ENCODE measurements around the gene SVBP. TPM values are rescaled to one million over a fixed set of nuclear protein-coding genes. Genes with fewer than 3 reads are reported as not detected.

The SVBP gene
- total and polyA plus RNA-seq, 5 experiments from 2014 or later = 20.5 to 54.6 (median 36.2) TPM

DNA sequence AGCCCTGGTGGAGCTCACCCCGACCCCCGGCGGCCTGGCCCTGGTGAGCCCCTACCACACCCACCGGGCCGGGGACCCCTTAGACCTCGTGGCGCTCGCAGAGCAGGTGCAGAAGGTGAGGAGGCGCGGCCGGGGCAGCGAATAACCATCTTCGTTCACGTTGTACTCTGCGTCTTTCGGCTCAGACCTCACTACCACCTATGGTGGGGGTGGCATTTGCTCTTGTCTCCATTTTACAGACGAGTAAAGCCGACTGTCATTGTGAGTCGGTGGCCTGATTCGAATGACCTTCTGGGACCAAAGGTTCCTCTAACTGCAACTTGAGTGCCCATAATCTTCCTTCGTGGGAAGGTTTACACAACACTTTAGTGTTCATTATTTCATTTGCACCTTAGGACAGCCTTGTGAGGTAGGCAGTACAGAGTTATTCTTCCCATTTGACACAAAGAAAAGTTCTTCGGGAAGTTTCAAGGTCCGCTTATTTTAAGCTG, 49.6 kb downstream of the SVBP start:
- ATAC-seq (peak in 1 of 2 donors; percentile 35), DNase-seq (no peak)

DNA sequence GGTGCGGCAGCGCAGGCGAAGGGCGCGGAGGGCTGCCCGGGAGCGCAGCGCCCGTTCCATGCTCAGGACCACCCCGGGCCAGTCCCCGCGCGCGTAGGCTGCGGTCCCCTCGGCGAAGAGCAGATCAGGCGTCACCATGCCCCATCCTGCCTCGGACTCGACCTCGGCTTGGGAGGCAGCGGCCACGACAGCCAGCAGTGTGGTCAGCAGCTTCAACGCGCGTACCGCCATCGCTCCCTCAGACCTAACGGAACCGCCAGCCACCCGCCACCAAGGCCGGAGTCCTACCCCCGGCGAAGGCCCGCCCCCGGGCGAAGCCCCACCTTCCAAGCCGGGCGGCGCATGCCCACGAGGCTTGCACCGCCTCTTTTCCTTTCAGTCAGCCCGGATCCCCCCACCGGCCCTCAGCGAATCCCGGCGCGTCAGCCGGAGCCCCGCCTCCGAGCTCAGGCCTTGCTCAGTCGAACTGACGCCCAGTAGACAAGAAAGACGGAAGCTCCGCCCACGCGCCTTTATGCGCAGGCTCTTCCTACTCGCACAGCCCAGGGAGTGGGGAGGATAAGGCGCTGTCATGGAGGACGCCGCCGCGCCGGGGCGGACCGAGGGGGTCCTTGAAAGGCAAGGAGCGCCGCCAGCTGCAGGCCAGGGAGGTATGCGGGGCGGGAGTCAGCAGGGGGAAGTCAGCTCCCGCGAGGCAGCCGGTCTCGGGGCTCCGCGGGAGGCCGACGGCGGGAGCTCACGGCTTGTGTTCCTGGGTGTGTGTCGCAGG, 50.3 kb downstream of the SVBP start, which contains the start of the genes C1orf50 and P3H1:
C1orf50 (plus strand) TSS at position 509 of the 769 bp plus-strand sequence; CDS start at position 572, 63 bp downstream.
P3H1 (minus strand) TSS at position 288 of the 769 bp plus-strand sequence; CDS start at position 231, 57 bp downstream.
- peaks cover 0 to 21% (median 4%) of the 10 kb centered on the region in 3 donors for H3K36me3 Mint-ChIP-seq
- H3K4me3 Mint-ChIP-seq = no peak within 1 kb of the TSS
- DNase-seq (peak; percentile 96 to 100 (median 99)), ATAC-seq (peak; percentile 88 to 91)
- no peaks in the 10 kb centered on the region for H3K9me3 Mint-ChIP-seq
- peaks cover 7 to 40% (median 32%) of the 10 kb centered on the region in 4 donors for H3K4me1 Mint-ChIP-seq
- peak within 1 kb of the TSS; percentile 84 to 98 (median 95) for H3K27ac Mint-ChIP-seq
- H3K27me3 Mint-ChIP-seq = no peaks in the 10 kb centered on the region
- POLR2A ChIA-PET = interaction anchor here (0.6 to 3.6 kb wide), 30 partner anchors 8 to 1787 kb away, joined by 3 to 49 read pairs (median 4); partner anchors contain the start of genes CCDC30, CFAP57, CTPS1 and EBNA1BP2

More for the DNA sequence above, 49.6 kb downstream of the SVBP start:
- H3K4me3 Mint-ChIP-seq = no peak overlapping the region
- POLR2A ChIA-PET = interaction anchor here (0.6 to 3.6 kb wide), 19 partner anchors 9 to 1005 kb away, joined by 3 to 49 read pairs (median 6); partner anchors contain the start of genes CCDC30, ERMAP, PPCS and PPIH
- peaks cover 10 to 41% (median 35%) of the 10 kb centered on the region in 4 donors for H3K4me1 Mint-ChIP-seq
- no peaks in the 10 kb centered on the region for H3K27me3 Mint-ChIP-seq
- H3K27ac Mint-ChIP-seq = peak overlapping the region; percentile 84 to 98 (median 94)
- H3K36me3 Mint-ChIP-seq = peaks cover 0 to 22% (median 4%) of the 10 kb centered on the region in 3 donors
- H3K9me3 Mint-ChIP-seq = no peaks in the 10 kb centered on the region

DNA sequence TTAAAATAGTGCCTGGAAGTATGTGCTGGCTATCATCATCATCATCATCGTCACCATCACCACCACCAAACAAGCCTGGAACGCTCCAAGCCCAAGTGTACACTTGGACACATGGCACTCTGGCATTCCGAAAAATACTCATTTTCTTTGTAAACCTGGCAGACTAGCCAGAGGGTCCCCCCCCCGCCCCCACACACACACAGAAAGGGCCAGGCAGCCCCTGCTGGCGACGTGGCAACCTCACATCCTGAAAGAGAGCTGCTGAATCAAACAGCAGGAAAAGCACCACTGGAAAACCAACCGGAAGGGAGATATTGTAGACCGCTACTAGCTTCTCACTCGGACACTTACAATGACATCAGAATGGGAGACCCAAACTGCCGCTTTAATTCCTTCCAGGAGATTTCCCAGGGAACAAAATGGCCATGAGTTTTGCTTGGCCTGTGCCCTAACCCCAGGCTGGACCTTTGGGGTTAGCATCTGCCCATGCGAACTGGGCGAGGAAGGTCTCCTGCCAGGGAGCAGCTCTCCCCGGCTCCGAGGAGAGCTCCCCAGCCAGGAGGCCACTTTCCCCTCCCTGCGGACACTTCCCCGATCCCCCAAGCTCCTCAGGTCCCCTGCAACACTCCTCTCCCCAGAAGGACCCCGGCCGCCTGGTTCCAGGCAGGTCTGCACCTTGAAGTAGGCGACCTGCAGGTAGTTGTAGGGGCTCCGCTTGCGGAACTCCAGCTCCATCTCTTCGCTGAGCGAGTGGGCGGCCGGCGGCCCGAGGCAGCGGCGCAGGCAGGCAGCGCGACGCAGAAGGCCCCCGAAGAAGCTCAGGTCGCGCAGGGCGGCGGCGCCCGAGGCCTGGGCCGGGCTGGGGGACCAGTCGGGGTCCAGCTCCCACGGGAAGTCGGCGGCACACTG, 51.1 kb downstream of the SVBP start:
- DNase-seq = peak in 7 of 10 donors; percentile 9 to 68 (median 32)
- no peak overlapping the region for H3K4me3 Mint-ChIP-seq

DNA sequence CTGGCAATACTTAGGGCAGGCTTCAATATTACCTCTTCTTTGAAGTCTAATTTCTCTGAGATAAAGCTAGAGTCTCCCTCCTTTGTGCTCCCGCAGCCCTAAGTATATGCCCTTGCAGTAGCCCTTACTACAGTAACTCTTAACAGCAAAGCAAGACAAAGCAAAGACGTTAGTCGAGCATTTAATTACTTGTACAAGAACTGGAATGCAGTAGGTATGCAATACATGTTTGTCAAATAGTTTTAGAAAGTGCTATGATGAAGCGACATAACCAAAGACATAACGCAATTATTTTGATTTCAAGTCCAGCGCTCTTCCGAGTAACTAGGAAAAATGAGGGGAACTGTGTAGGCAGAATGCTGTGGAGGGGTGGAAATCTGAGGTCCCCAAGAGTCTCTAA, 51.9 kb downstream of the SVBP start:
- DNase-seq (no peak), ATAC-seq (no peak)
- POLR2A ChIA-PET = interaction anchor here (1.7 to 3.6 kb wide), 4 partner anchors 52 to 406 kb away, joined by 7 to 49 read pairs (median 30); partner anchors contain the start of genes CFAP57, EBNA1BP2, ERMAP and SVBP
- no peaks in the 10 kb centered on the region for H3K27me3 Mint-ChIP-seq
- H3K9me3 Mint-ChIP-seq = no peaks in the 10 kb centered on the region
- H3K4me1 Mint-ChIP-seq = peaks cover 5 to 34% (median 22%) of the 10 kb centered on the region in 4 donors
- no peak overlapping the region for H3K27ac Mint-ChIP-seq
- H3K4me3 Mint-ChIP-seq = no peak overlapping the region
- peaks cover 0 to 31% (median 0%) of the 10 kb centered on the region in 3 donors for H3K36me3 Mint-ChIP-seq

More for the DNA sequence above, 51.1 kb downstream of the SVBP start:
- H3K4me1 Mint-ChIP-seq = peaks cover 7 to 40% (median 29%) of the 10 kb centered on the region in 4 donors
- POLR2A ChIA-PET = interaction anchor here (0.5 to 3.6 kb wide), 29 partner anchors 8 to 1786 kb away, joined by 3 to 49 read pairs (median 4); partner anchors contain the start of genes CCDC30, CFAP57, CTPS1 and EBNA1BP2
- peak overlapping the region in 6 of 10 donors; percentile 57 to 98 (median 89) for H3K27ac Mint-ChIP-seq
- no peaks in the 10 kb centered on the region for H3K27me3 Mint-ChIP-seq
- H3K36me3 Mint-ChIP-seq = peaks cover 0 to 27% (median 4%) of the 10 kb centered on the region in 3 donors
- H3K9me3 Mint-ChIP-seq = no peaks in the 10 kb centered on the region
- peak; percentile 8 to 21 for ATAC-seq

DNA sequence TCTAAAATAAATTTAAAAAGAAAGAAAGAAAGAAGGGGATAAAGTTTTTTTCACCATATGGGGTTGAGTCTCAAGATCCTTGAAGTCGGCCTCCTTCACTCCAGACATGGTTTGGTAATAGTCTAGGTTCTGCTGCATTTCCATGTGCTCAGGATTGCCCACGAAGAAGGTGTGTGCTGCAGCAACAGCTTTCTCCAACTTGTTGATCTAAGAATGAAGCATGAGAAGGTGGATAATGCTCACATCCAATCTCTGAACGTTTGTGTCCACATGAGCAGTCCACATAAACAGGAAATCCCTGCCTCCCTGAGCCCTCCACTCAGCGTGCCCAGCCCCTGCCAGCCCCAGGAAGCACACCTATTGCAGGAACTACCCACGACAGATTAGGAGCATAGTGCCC, 54.9 kb downstream of the SVBP start:
- POLR2A ChIA-PET = no interaction called here

DNA sequence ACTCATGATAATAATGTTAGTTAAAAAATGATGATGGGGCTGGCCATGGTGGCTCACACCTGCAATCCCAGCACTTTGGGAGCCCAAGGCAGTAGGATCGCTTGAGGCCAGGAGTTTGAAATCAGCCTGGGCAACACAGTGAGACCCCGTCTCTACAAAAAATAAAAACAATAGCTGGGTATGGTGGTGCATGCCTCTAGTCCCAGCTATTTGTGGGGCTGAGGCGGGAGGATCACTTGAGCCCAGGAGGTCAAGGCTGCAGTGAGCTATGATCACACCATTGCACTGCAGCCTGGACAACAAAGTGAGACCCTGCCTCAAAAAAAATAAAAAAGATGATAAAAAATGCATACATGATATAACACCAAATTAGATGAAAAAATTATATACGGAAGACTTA, 55.6 kb downstream of the SVBP start:
- peaks cover 4 to 51% (median 9%) of the 10 kb centered on the region in 3 donors for H3K36me3 Mint-ChIP-seq
- H3K4me1 Mint-ChIP-seq = peaks cover 0 to 15% (median 7%) of the 10 kb centered on the region in 4 donors
- no peak overlapping the region for H3K27ac Mint-ChIP-seq
- ATAC-seq = no peak
- no peaks in the 10 kb centered on the region for H3K27me3 Mint-ChIP-seq
- no peaks in the 10 kb centered on the region for H3K9me3 Mint-ChIP-seq
- no peak for DNase-seq
- POLR2A ChIA-PET = no interaction called here
- no peak overlapping the region for H3K4me3 Mint-ChIP-seq

More for the DNA sequence above, 54.9 kb downstream of the SVBP start:
- no peak overlapping the region for H3K4me3 Mint-ChIP-seq
- no peak for DNase-seq
- no peak for ATAC-seq
- peak overlapping the region in 1 of 10 donors; percentile 50 for H3K27ac Mint-ChIP-seq
- peaks cover 0 to 45% (median 6%) of the 10 kb centered on the region in 3 donors for H3K36me3 Mint-ChIP-seq
- H3K4me1 Mint-ChIP-seq = peaks cover 0 to 12% (median 6%) of the 10 kb centered on the region in 4 donors
- no peaks in the 10 kb centered on the region for H3K27me3 Mint-ChIP-seq
- no peaks in the 10 kb centered on the region for H3K9me3 Mint-ChIP-seq

DNA sequence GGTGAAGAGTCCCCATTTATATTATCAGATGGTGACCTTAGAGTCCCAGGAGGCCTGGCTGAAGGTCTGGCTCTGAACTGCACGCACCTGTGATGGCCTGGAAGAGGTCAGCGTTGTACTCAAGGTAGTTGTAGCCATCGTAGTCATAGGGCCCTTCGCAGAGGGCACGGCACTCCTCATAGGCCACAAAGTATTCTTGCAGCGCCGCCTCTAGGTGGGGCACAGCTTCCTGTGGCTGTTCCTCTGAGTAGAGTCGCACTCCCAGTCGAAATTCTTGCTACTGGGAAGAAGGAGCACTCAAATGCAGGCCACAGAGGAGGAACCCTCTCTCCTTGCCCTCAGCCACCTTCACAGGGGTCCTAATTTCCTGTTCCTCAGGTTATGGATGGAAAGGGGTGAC, 58.1 kb downstream of the SVBP start:
- no peak for ATAC-seq
- Mint-ChIP-seq H3K36me3 (peaks cover 4 to 74% (median 17%) of the 10 kb centered on the region in 3 donors), H3K4me3 (no peak overlapping the region), H3K27ac (peak overlapping the region in 1 of 10 donors; percentile 44), H3K27me3 (no peaks in the 10 kb centered on the region), H3K4me1 (peaks cover 0 to 15% (median 9%) of the 10 kb centered on the region in 4 donors), H3K9me3 (no peaks in the 10 kb centered on the region)
- POLR2A ChIA-PET = interaction anchor here (0.7 to 1.7 kb wide), 2 partner anchors 8 to 75 kb away, joined by 8 to 10 read pairs; partner anchors contain the start of genes C1orf50 and P3H1
- DNase-seq = no peak

DNA sequence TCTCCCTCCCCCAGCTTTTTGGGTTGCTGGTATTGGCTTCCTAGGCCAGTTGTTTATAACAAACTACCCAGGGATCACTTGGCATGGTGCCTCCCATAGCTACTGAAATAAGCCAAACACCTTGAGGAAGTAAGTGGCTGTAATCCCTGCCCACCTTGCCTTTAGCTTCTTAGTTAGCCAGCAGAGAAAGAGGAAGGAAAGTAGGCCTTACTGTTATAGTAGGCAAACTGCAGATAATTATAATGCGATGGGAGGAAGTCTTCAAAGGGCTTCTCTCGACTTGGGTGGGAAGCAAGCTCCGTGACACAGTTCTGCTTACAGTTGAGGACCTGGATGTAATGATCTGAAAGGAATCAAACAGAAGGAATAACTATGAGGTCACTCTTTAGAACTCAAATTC, 58.6 kb downstream of the SVBP start:
- H3K4me3 Mint-ChIP-seq = no peak overlapping the region
- peak overlapping the region in 1 of 10 donors; percentile 29 for H3K27ac Mint-ChIP-seq
- peaks cover 0 to 12% (median 9%) of the 10 kb centered on the region in 4 donors for H3K4me1 Mint-ChIP-seq
- ATAC-seq (no peak), DNase-seq (no peak)
- H3K27me3 Mint-ChIP-seq = no peaks in the 10 kb centered on the region
- POLR2A ChIA-PET = interaction anchor here (1.7 kb wide), 1 partner anchor 9 kb away, joined by 10 read pairs; the partner anchor contains the start of genes C1orf50 and P3H1
- H3K36me3 Mint-ChIP-seq = peaks cover 4 to 78% (median 19%) of the 10 kb centered on the region in 3 donors
- no peaks in the 10 kb centered on the region for H3K9me3 Mint-ChIP-seq

DNA sequence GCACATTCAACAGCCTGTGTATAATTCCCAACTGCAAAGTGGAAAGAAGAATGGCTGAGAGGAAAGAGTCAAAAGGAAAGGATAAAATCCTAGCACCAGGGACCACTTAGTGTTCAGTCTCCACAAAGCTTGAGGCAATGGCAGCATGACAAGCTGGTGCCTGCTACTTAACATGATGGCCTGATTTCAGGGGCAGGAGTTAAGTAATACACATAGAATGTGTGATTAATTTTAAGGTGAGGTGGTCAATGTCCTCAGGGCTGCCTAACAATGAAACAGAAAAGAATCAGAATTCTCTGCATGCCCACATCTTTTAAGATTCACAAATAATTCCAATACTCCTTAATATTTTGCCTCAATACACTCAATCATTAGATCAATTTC, 59.3 kb downstream of the SVBP start:
- H3K27ac Mint-ChIP-seq = no peak overlapping the region
- POLR2A ChIA-PET = interaction anchor here (1.7 kb wide), 1 partner anchor 10 kb away, joined by 10 read pairs; the partner anchor contains the start of genes C1orf50 and P3H1
- DNase-seq (no peak), ATAC-seq (no peak)
- H3K4me3 Mint-ChIP-seq = no peak overlapping the region
- H3K36me3 Mint-ChIP-seq = peaks cover 8 to 86% (median 25%) of the 10 kb centered on the region in 3 donors
- peaks cover 0 to 12% (median 9%) of the 10 kb centered on the region in 4 donors for H3K4me1 Mint-ChIP-seq
- no peaks in the 10 kb centered on the region for H3K27me3 Mint-ChIP-seq
- no peaks in the 10 kb centered on the region for H3K9me3 Mint-ChIP-seq

All from naive thymus-derived CD8-positive, alpha-beta T cell (primary cell).